IPS-15b (cell line): Measurements from ENCODE around the gene RNF213.
A peak's percentile ranks its signal among the peaks of the same experiment; 100 is the strongest.
"Not testable (repeated sequence)": the region's sequence is repeated elsewhere in the genome, so short reads cannot be mapped to it uniquely, and the experiment has no call there.

ENCODE experiments used
- H3K27me3 ChIP-seq: one replicate; pipeline ENCODE4 v1.6.1; 2013; ENCODE audit warnings: low read length; ENCODE audit not compliant: control insufficient read depth, insufficient read depth
- H3K36me3 ChIP-seq: one replicate; pipeline ENCODE4 v1.6.1; 2013; ENCODE audit warnings: low read length; ENCODE audit not compliant: control insufficient read depth, insufficient read depth
- H3K4me1 ChIP-seq: one replicate; pipeline ENCODE4 v1.6.1; 2013; ENCODE audit warnings: mild to moderate bottlenecking, low read length; ENCODE audit not compliant: control insufficient read depth, insufficient read depth
- H3K4me3 ChIP-seq: one replicate; pipeline ENCODE4 v1.5.1; 2013; ENCODE audit warnings: low read depth, low read length
- H3K9ac ChIP-seq: one replicate; pipeline ENCODE4 v1.6.1; 2013; ENCODE audit warnings: low read depth, mild to moderate bottlenecking, low read length
- H3K9me3 ChIP-seq: one replicate; pipeline ENCODE4 v1.6.1; 2013; ENCODE audit warnings: mild to moderate bottlenecking, low read length; ENCODE audit not compliant: control insufficient read depth, insufficient read depth

Gene RNF213

GRCh38 chr17:80256034-80256350 lies 4.7 kb upstream of the RNF213 start:
- H3K9me3 ChIP-seq = no peaks in the 10 kb centered on the region
- H3K27me3 ChIP-seq = no peaks in the 10 kb centered on the region
- H3K36me3 ChIP-seq = no peaks in the 10 kb centered on the region
- no peak overlapping the region for H3K9ac ChIP-seq
- peaks cover 3% of the 10 kb centered on the region for H3K4me1 ChIP-seq
- H3K4me3 ChIP-seq = no peak overlapping the region

- no peaks in the 10 kb centered on the region for H3K27me3 ChIP-seq
- no peak overlapping the region for H3K4me3 ChIP-seq
- no peak overlapping the region for H3K9ac ChIP-seq
- no peaks in the 10 kb centered on the region for H3K9me3 ChIP-seq
- peaks cover 6% of the 10 kb centered on the region for H3K4me1 ChIP-seq
- no peaks in the 10 kb centered on the region for H3K36me3 ChIP-seq
These were observed 2.9 kb upstream of the RNF213 start for GRCh38 chr17:80257716-80258213.

GRCh38 chr17:80258296-80258695 lies 2.4 kb upstream of the RNF213 start:
- not testable (repeated sequence) for H3K4me3 ChIP-seq, H3K9ac ChIP-seq, H3K27me3 ChIP-seq, H3K4me1 ChIP-seq, H3K36me3 ChIP-seq, H3K9me3 ChIP-seq

- Histone ChIP-seq H3K4me3 (peak overlapping the region; percentile 48), H3K4me1 (peaks cover 6% of the 10 kb centered on the region), H3K9me3 (no peaks in the 10 kb centered on the region), H3K9ac (peak overlapping the region; percentile 24), H3K36me3 (peaks cover 9% of the 10 kb centered on the region), H3K27me3 (no peaks in the 10 kb centered on the region)
These were observed 1.1 kb upstream of the RNF213 start for GRCh38 chr17:80259457-80260068.

GRCh38 chr17:80260069-80260535 lies 550 bp upstream of the RNF213 start:
- Histone ChIP-seq H3K27me3 (no peaks in the 10 kb centered on the region), H3K4me3 (peak overlapping the region; percentile 48), H3K36me3 (peaks cover 12% of the 10 kb centered on the region), H3K4me1 (peaks cover 6% of the 10 kb centered on the region), H3K9ac (peak overlapping the region; percentile 24), H3K9me3 (no peaks in the 10 kb centered on the region)

GRCh38 chr17:80261159-80261894 lies 675 bp downstream of the RNF213 start:
- no peaks in the 10 kb centered on the region for H3K27me3 ChIP-seq
- H3K9ac ChIP-seq = peak overlapping the region; percentile 81
- peaks cover 15% of the 10 kb centered on the region for H3K36me3 ChIP-seq
- H3K4me1 ChIP-seq = peaks cover 6% of the 10 kb centered on the region
- no peaks in the 10 kb centered on the region for H3K9me3 ChIP-seq
- peak overlapping the region; percentile 71 for H3K4me3 ChIP-seq

GRCh38 chr17:80261895-80262279 lies 1.2 kb downstream of the RNF213 start:
- peak overlapping the region; percentile 71 for H3K4me3 ChIP-seq
- peaks cover 6% of the 10 kb centered on the region for H3K4me1 ChIP-seq
- H3K36me3 ChIP-seq = peaks cover 15% of the 10 kb centered on the region
- H3K9me3 ChIP-seq = no peaks in the 10 kb centered on the region
- peak overlapping the region; percentile 6 for H3K9ac ChIP-seq
- no peaks in the 10 kb centered on the region for H3K27me3 ChIP-seq

- no peak overlapping the region for H3K9ac ChIP-seq
- no peaks in the 10 kb centered on the region for H3K9me3 ChIP-seq
- peak overlapping the region; percentile 71 for H3K4me3 ChIP-seq
- H3K36me3 ChIP-seq = peaks cover 15% of the 10 kb centered on the region
- H3K4me1 ChIP-seq = peaks cover 6% of the 10 kb centered on the region
- no peaks in the 10 kb centered on the region for H3K27me3 ChIP-seq
These were observed 1.6 kb downstream of the RNF213 start for GRCh38 chr17:80262291-80262690.

- Histone ChIP-seq H3K4me3 (no peak overlapping the region), H3K36me3 (peaks cover 15% of the 10 kb centered on the region), H3K27me3 (no peaks in the 10 kb centered on the region), H3K9ac (no peak overlapping the region), H3K9me3 (no peaks in the 10 kb centered on the region), H3K4me1 (peaks cover 3% of the 10 kb centered on the region)
These were observed 2.2 kb downstream of the RNF213 start for GRCh38 chr17:80262775-80263244.

GRCh38 chr17:80263253-80264204 lies 2.9 kb downstream of the RNF213 start:
- peaks cover 15% of the 10 kb centered on the region for H3K36me3 ChIP-seq
- peaks cover 3% of the 10 kb centered on the region for H3K4me1 ChIP-seq
- H3K27me3 ChIP-seq = no peaks in the 10 kb centered on the region
- no peaks in the 10 kb centered on the region for H3K9me3 ChIP-seq
- no peak overlapping the region for H3K9ac ChIP-seq
- no peak overlapping the region for H3K4me3 ChIP-seq

- Histone ChIP-seq H3K9ac (no peak overlapping the region), H3K36me3 (peaks cover 18% of the 10 kb centered on the region), H3K27me3 (no peaks in the 10 kb centered on the region), H3K9me3 (no peaks in the 10 kb centered on the region), H3K4me3 (no peak overlapping the region), H3K4me1 (peaks cover 3% of the 10 kb centered on the region)
These were observed 3.8 kb downstream of the RNF213 start for GRCh38 chr17:80264205-80265075.
